CD8-positive, alpha-beta memory T cell (primary cell): ENCODE data around the gene NEB. TPM values are rescaled to one million over a fixed set of nuclear protein-coding genes. Genes with fewer than 3 reads are reported as not detected.

Experiments
- CTCF ChIA-PET: fragments of 350-600 bp; sonication (Branson Sonifier 250); formaldehyde crosslinking; loops from one replicate; lab custom pipeline; 2021; ENCODE audit warnings: antibody characterized with exemption; lab: Charles Lee
- POLR2A ChIA-PET: fragments of 350-600 bp; sonication (Branson Sonifier 250); formaldehyde crosslinking; loops from one replicate; lab custom pipeline; 2021; ENCODE audit warnings: antibody characterized with exemption; lab: Charles Lee
- DNase-seq, 5 donors: peaks; one replicate each; pipeline versions ENCODE4 v3.0.0 to v3.0.0-alpha.2; 2020 to 2022; ENCODE audit warnings: mixed read lengths in 1 of 5
- H3K27ac ChIP-seq: one replicate; pipeline ENCODE4 v1.7.0; 2013; ENCODE audit warnings: low read depth, mild to moderate bottlenecking, low read length, moderate library complexity
- H3K27me3 ChIP-seq: 2 replicates; pipeline ENCODE4 v1.7.0; 2013; ENCODE audit warnings: low read length, mild to moderate bottlenecking; ENCODE audit not compliant: insufficient read depth, poor library complexity, severe bottlenecking
- H3K36me3 ChIP-seq: 2 replicates; pipeline ENCODE4 v1.7.0; 2013; ENCODE audit warnings: mild to moderate bottlenecking, low read length, moderate library complexity; ENCODE audit not compliant: insufficient read depth
- H3K4me1 ChIP-seq: 2 replicates; pipeline ENCODE4 v1.7.0; 2013; ENCODE audit warnings: mild to moderate bottlenecking, low read length, moderate library complexity; ENCODE audit not compliant: insufficient read depth
- H3K4me3 ChIP-seq: 2 replicates; pipeline ENCODE4 v1.7.0; 2013; ENCODE audit warnings: mild to moderate bottlenecking, low read length
- H3K9me3 ChIP-seq: 2 replicates; pipeline ENCODE4 v1.7.0; 2013; ENCODE audit warnings: mild to moderate bottlenecking, low read length
- H3K27ac Mint-ChIP-seq, 8 donors: one replicate each; pipeline ENCODE4 v1.8.0; 2020 to 2021; ENCODE audit warnings: mixed read lengths in 8 of 8, mild to moderate bottlenecking in 6 of 8, inconsistent platforms in 3 of 8, moderate library complexity in 3 of 8
- H3K27me3 Mint-ChIP-seq, 2 donors: one replicate each; pipeline ENCODE4 v1.8.0; 2020 to 2021; ENCODE audit warnings: mixed read lengths in 2 of 2, mild to moderate bottlenecking in 1 of 2, moderate library complexity in 1 of 2
- H3K36me3 Mint-ChIP-seq, 3 donors: one replicate each; pipeline ENCODE4 v1.8.0; 2020 to 2021; ENCODE audit warnings: mixed read lengths in 3 of 3, inconsistent platforms in 1 of 3, mild to moderate bottlenecking in 1 of 3
- H3K4me1 Mint-ChIP-seq, 3 donors: one replicate each; pipeline ENCODE4 v1.8.0; 2020 to 2021; ENCODE audit warnings: mixed read lengths in 3 of 3, inconsistent platforms in 1 of 3, mild to moderate bottlenecking in 1 of 3
- H3K4me3 Mint-ChIP-seq, 7 donors: one replicate each; pipeline ENCODE4 v1.8.0; 2020 to 2021; ENCODE audit warnings: mixed read lengths in 7 of 7, mild to moderate bottlenecking in 6 of 7, moderate library complexity in 4 of 7, inconsistent platforms in 2 of 7
- H3K9me3 Mint-ChIP-seq, 5 donors: one replicate each; pipeline ENCODE4 v1.8.0; 2020 to 2022; ENCODE audit warnings: mixed read lengths in 5 of 5, mild to moderate bottlenecking in 3 of 5, moderate library complexity in 2 of 5, inconsistent platforms in 1 of 5
- polyA plus RNA-seq: library from polyadenylated mRNA; unstranded; fragments of 300-500 nt; fragmentation: Illumina TruSeq; gene quantifications from one replicate; pipeline ENCODE4 v1.2.3, GENCODE V29; 2021
- total RNA-seq, 2 experiments: library from RNA; stranded (reverse); gene quantifications; one replicate each; pipeline ENCODE4 v1.2.3, GENCODE V29; 2021

NEB gene
- total and polyA plus RNA-seq, 3 experiments from 2014 or later = 0.10 to 0.31 (median 0.29) TPM

GRCh38 chr2:151640087-151640486, 94.2 kb downstream of the NEB start:
- ChIA-PET CTCF (no interaction called here), POLR2A (no interaction called here)
- peaks cover 42% of the 10 kb centered on the region for H3K4me1 ChIP-seq
- no peak for DNase-seq
- H3K4me3 ChIP-seq = no peak overlapping the region
- Mint-ChIP-seq H3K9me3 (peaks cover 0 to 3% (median 0%) of the 10 kb centered on the region in 5 donors), H3K27me3 (no peaks in the 10 kb centered on the region), H3K4me3 (no peak overlapping the region), H3K27ac (peak overlapping the region; percentile 45 to 98 (median 72)), H3K4me1 (peaks cover 38 to 49% (median 42%) of the 10 kb centered on the region in 3 donors), H3K36me3 (peaks cover 0 to 5% (median 3%) of the 10 kb centered on the region in 3 donors)
- H3K36me3 ChIP-seq = no peaks in the 10 kb centered on the region
- H3K27me3 ChIP-seq = no peaks in the 10 kb centered on the region
- no peak overlapping the region for H3K27ac ChIP-seq
- H3K9me3 ChIP-seq = no peaks in the 10 kb centered on the region

GRCh38 chr2:151638990-151639389, 95.3 kb downstream of the NEB start:
- Histone ChIP-seq H3K27me3 (no peaks in the 10 kb centered on the region), H3K4me1 (peaks cover 42% of the 10 kb centered on the region), H3K27ac (no peak overlapping the region), H3K36me3 (no peaks in the 10 kb centered on the region), H3K4me3 (peak overlapping the region; percentile 40), H3K9me3 (no peaks in the 10 kb centered on the region)
- Mint-ChIP-seq H3K27ac (peak overlapping the region; percentile 35 to 98 (median 78)), H3K9me3 (peaks cover 0 to 6% (median 4%) of the 10 kb centered on the region in 5 donors), H3K27me3 (no peaks in the 10 kb centered on the region), H3K4me3 (peak overlapping the region in 3 of 7 donors; percentile 40 to 84 (median 73)), H3K4me1 (peaks cover 39 to 50% (median 43%) of the 10 kb centered on the region in 3 donors), H3K36me3 (peaks cover 3 to 11% (median 6%) of the 10 kb centered on the region in 3 donors)
- no peak for DNase-seq
- POLR2A ChIA-PET = no interaction called here
- CTCF ChIA-PET = no interaction called here

- peak overlapping the region; percentile 72 to 98 (median 86) for H3K27ac Mint-ChIP-seq
- CTCF ChIA-PET = interaction anchor here (1.2 kb wide), 1 partner anchor 88 kb away, joined by 3 read pairs; no protein-coding TSS in a partner anchor
- H3K27me3 Mint-ChIP-seq = no peaks in the 10 kb centered on the region
- peak overlapping the region; percentile 29 for H3K27ac ChIP-seq
- peaks cover 0 to 7% (median 5%) of the 10 kb centered on the region in 5 donors for H3K9me3 Mint-ChIP-seq
- no peaks in the 10 kb centered on the region for H3K27me3 ChIP-seq
- H3K36me3 Mint-ChIP-seq = peaks cover 3 to 13% (median 7%) of the 10 kb centered on the region in 3 donors
- peaks cover 46 to 54% (median 46%) of the 10 kb centered on the region in 3 donors for H3K4me1 Mint-ChIP-seq
- H3K4me3 ChIP-seq = peak overlapping the region; percentile 40
- no peaks in the 10 kb centered on the region for H3K9me3 ChIP-seq
- peak in 3 of 5 donors; percentile 43 to 65 (median 45) for DNase-seq
- H3K4me3 Mint-ChIP-seq = peak overlapping the region; percentile 51 to 91 (median 84)
- H3K4me1 ChIP-seq = peaks cover 42% of the 10 kb centered on the region
- POLR2A ChIA-PET = interaction anchor here (1.4 kb wide), 1 partner anchor 189 kb away, joined by 4 read pairs; the partner anchor contains the start of gene ARL5A
- H3K36me3 ChIP-seq = no peaks in the 10 kb centered on the region
These were observed 95.9 kb downstream of the NEB start for GRCh38 chr2:151638191-151638933.

- H3K27ac ChIP-seq = peak overlapping the region; percentile 35
- peak overlapping the region; percentile 40 for H3K4me3 ChIP-seq
- Mint-ChIP-seq H3K27ac (peak overlapping the region; percentile 72 to 98 (median 88)), H3K4me1 (peaks cover 49 to 60% (median 49%) of the 10 kb centered on the region in 3 donors), H3K9me3 (peaks cover 0 to 7% (median 5%) of the 10 kb centered on the region in 5 donors), H3K4me3 (peak overlapping the region; percentile 51 to 91 (median 84)), H3K36me3 (peaks cover 3 to 13% (median 7%) of the 10 kb centered on the region in 3 donors), H3K27me3 (no peaks in the 10 kb centered on the region)
- peak; percentile 36 to 73 (median 61) for DNase-seq
- no peaks in the 10 kb centered on the region for H3K9me3 ChIP-seq
- peaks cover 42% of the 10 kb centered on the region for H3K4me1 ChIP-seq
- ChIA-PET CTCF (interaction anchor here (1.0 to 1.2 kb wide), 2 partner anchors 24 to 89 kb away, joined by 3 read pairs; no protein-coding TSS in a partner anchor), POLR2A (interaction anchor here (1.4 kb wide), 1 partner anchor 190 kb away, joined by 4 read pairs; the partner anchor contains the start of gene ARL5A)
- no peaks in the 10 kb centered on the region for H3K27me3 ChIP-seq
- H3K36me3 ChIP-seq = no peaks in the 10 kb centered on the region
These were observed 97.0 kb downstream of the NEB start for GRCh38 chr2:151637271-151637781.

GRCh38 chr2:151634736-151635467, 99.4 kb downstream of the NEB start:
- peaks cover 3 to 13% (median 7%) of the 10 kb centered on the region in 3 donors for H3K36me3 Mint-ChIP-seq
- peaks cover 40% of the 10 kb centered on the region for H3K4me1 ChIP-seq
- ChIA-PET CTCF (no interaction called here), POLR2A (no interaction called here)
- H3K27ac Mint-ChIP-seq = no peak overlapping the region
- no peaks in the 10 kb centered on the region for H3K27me3 ChIP-seq
- DNase-seq = no peak
- no peaks in the 10 kb centered on the region for H3K9me3 ChIP-seq
- H3K27ac ChIP-seq = no peak overlapping the region
- no peak overlapping the region for H3K4me3 ChIP-seq
- H3K4me3 Mint-ChIP-seq = no peak overlapping the region
- no peaks in the 10 kb centered on the region for H3K27me3 Mint-ChIP-seq
- peaks cover 0 to 7% (median 5%) of the 10 kb centered on the region in 5 donors for H3K9me3 Mint-ChIP-seq
- H3K4me1 Mint-ChIP-seq = peaks cover 44 to 54% (median 44%) of the 10 kb centered on the region in 3 donors
- H3K36me3 ChIP-seq = no peaks in the 10 kb centered on the region

- H3K4me1 Mint-ChIP-seq = peaks cover 26 to 36% (median 26%) of the 10 kb centered on the region in 3 donors
- ChIA-PET CTCF (no interaction called here), POLR2A (no interaction called here)
- no peak for DNase-seq
- no peak overlapping the region for H3K27ac ChIP-seq
- peaks cover 0 to 7% (median 5%) of the 10 kb centered on the region in 5 donors for H3K9me3 Mint-ChIP-seq
- peaks cover 22% of the 10 kb centered on the region for H3K4me1 ChIP-seq
- no peaks in the 10 kb centered on the region for H3K9me3 ChIP-seq
- H3K27me3 Mint-ChIP-seq = no peaks in the 10 kb centered on the region
- no peak overlapping the region for H3K27ac Mint-ChIP-seq
- H3K36me3 Mint-ChIP-seq = peaks cover 3 to 19% (median 7%) of the 10 kb centered on the region in 3 donors
- no peaks in the 10 kb centered on the region for H3K27me3 ChIP-seq
- no peaks in the 10 kb centered on the region for H3K36me3 ChIP-seq
- no peak overlapping the region for H3K4me3 Mint-ChIP-seq
- H3K4me3 ChIP-seq = no peak overlapping the region
These were observed 101.2 kb downstream of the NEB start for GRCh38 chr2:151632993-151633565.

GRCh38 chr2:151630372-151630771, 103.9 kb downstream of the NEB start:
- Mint-ChIP-seq H3K27me3 (no peaks in the 10 kb centered on the region), H3K4me3 (no peak overlapping the region), H3K27ac (no peak overlapping the region), H3K36me3 (peaks cover 3 to 22% (median 5%) of the 10 kb centered on the region in 3 donors), H3K4me1 (peaks cover 7 to 11% (median 11%) of the 10 kb centered on the region in 3 donors), H3K9me3 (peaks cover 0 to 6% (median 4%) of the 10 kb centered on the region in 5 donors)
- CTCF ChIA-PET = no interaction called here
- Histone ChIP-seq H3K9me3 (no peaks in the 10 kb centered on the region), H3K27ac (no peak overlapping the region), H3K4me3 (no peak overlapping the region), H3K4me1 (no peaks in the 10 kb centered on the region), H3K36me3 (no peaks in the 10 kb centered on the region), H3K27me3 (no peaks in the 10 kb centered on the region)
- POLR2A ChIA-PET = interaction anchor here (0.7 kb wide), 1 partner anchor 21 kb away, joined by 3 read pairs; no protein-coding TSS in a partner anchor
- no peak for DNase-seq
